K562 (cell line): ENCODE data around the gene PSMA6. TPM values are rescaled to one million over a fixed set of nuclear protein-coding genes. Genes with fewer than 3 reads are reported as not detected.

Experiments used
- ARNT ChIP-seq, 2 experiments: fragments of 450-650 bp; IDR thresholded peaks; 2 replicates each; pipeline ENCODE4 v1.6.1; 2016; ENCODE audit warnings: mild to moderate bottlenecking in 1 of 2
- POLR3G ChIP-seq: IDR thresholded peaks from 2 replicates; pipeline ENCODE4 v1.6.1; 2011; ENCODE audit not compliant: insufficient read length, insufficient replicate concordance; ENCODE audit errors: extremely low read depth
- SRSF9 ChIP-seq: fragments of 200-400 bp; formaldehyde crosslinking; IDR thresholded peaks from 2 replicates; pipeline ENCODE4 v1.6.1; 2017; ENCODE audit warnings: low read depth, low read length, borderline replicate concordance
- polyA plus RNA-seq, 8 experiments: library from polyadenylated mRNA; depleted of rRNA in 4 of 8; stranded (reverse) in 5 of 8; unstranded in 3 of 8; fragments of >200 nt; fragmentation: Nextera tagmentation in 2 of 8; fragmentation: Illumina TruSeq in 1 of 8; extraction: Ambion mirVana in 2 of 8; extraction: Trizol in 1 of 8; gene quantifications; 2 replicates each; pipeline versions ENCODE4 v1.2.1 to v1.2.3, GENCODE V29; 2011 to 2014; ENCODE audit warnings: inconsistent platforms in 1 of 8, missing spikeins in 1 of 8
- total RNA-seq, 7 experiments: library from RNA; depleted of rRNA in 6 of 7; stranded (reverse); fragments of >200 nt in 6 of 7; fragmentation: Illumina TruSeq in 2 of 7; extraction: Trizol in 2 of 7; gene quantifications; 2 replicates each; pipeline versions ENCODE4 v1.2.1 to v1.2.3, GENCODE V29; 2011 to 2021; ENCODE audit warnings: low replicate concordance in 1 of 7
- TF ChIP-seq, protein P1 (sequence below): fragments of 450-650 bp; IDR thresholded peaks from 2 replicates; pipeline ENCODE4 v1.6.1; 2017; ENCODE audit warnings: antibody characterized with exemption, mild to moderate bottlenecking
- TF ChIP-seq, protein P2 (sequence below): fragments of 450-650 bp; IDR thresholded peaks from 2 replicates; pipeline ENCODE4 v1.6.1; 2016

Gene PSMA6
- total and polyA plus RNA-seq, 9 of the 15 experiments (the other 6 are each of a cell fraction or from before 2014, with no cell fraction given): 210 to 952 (median 288) TPM

DNA sequence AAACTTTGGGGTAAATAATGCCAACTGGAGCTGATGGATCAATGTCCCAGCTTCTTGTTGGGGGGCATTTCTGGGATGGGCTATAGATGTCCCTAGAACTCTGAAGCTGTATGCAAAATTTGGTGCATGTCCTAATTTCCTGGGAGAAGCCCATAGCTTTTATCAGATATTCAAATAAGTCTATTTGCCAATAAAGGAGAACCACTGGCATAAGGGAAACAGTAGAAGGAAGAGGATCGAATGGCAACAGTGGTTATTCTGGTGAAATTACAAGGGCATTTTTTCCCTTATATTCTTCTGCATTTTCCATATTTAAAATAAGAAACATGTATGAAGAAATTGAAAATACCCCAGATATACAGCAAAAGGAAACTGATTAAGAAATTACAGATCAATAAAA lies 34.2 kb downstream of the PSMA6 start (continued):
- TF ChIP-seq, protein P1, sequence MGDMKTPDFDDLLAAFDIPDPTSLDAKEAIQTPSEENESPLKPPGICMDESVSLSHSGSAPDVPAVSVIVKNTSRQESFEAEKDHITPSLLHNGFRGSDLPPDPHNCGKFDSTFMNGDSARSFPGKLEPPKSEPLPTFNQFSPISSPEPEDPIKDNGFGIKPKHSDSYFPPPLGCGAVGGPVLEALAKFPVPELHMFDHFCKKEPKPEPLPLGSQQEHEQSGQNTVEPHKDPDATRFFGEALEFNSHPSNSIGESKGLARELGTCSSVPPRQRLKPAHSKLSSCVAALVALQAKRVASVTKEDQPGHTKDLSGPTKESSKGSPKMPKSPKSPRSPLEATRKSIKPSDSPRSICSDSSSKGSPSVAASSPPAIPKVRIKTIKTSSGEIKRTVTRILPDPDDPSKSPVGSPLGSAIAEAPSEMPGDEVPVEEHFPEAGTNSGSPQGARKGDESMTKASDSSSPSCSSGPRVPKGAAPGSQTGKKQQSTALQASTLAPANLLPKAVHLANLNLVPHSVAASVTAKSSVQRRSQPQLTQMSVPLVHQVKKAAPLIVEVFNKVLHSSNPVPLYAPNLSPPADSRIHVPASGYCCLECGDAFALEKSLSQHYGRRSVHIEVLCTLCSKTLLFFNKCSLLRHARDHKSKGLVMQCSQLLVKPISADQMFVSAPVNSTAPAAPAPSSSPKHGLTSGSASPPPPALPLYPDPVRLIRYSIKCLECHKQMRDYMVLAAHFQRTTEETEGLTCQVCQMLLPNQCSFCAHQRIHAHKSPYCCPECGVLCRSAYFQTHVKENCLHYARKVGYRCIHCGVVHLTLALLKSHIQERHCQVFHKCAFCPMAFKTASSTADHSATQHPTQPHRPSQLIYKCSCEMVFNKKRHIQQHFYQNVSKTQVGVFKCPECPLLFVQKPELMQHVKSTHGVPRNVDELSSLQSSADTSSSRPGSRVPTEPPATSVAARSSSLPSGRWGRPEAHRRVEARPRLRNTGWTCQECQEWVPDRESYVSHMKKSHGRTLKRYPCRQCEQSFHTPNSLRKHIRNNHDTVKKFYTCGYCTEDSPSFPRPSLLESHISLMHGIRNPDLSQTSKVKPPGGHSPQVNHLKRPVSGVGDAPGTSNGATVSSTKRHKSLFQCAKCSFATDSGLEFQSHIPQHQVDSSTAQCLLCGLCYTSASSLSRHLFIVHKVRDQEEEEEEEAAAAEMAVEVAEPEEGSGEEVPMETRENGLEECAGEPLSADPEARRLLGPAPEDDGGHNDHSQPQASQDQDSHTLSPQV: no peak
- TF ChIP-seq POLR3G: no peak
- no peak for TF ChIP-seq SRSF9
- TF ChIP-seq, protein P2, sequence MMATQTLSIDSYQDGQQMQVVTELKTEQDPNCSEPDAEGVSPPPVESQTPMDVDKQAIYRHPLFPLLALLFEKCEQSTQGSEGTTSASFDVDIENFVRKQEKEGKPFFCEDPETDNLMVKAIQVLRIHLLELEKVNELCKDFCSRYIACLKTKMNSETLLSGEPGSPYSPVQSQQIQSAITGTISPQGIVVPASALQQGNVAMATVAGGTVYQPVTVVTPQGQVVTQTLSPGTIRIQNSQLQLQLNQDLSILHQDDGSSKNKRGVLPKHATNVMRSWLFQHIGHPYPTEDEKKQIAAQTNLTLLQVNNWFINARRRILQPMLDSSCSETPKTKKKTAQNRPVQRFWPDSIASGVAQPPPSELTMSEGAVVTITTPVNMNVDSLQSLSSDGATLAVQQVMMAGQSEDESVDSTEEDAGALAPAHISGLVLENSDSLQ: no peak
- TF ChIP-seq ARNT (IDR thresholded peaks at IDR 0.05): no peak
